BE2C (cell line): ENCODE measurements around the gene P2RX1.
A peak's percentile ranks its signal among the peaks of the same experiment; 100 is the strongest.

Experiments used
- DNase-seq: peaks from one replicate; pipeline ENCODE4 v3.0.0-alpha.2; 2020
- H3K27me3 ChIP-seq: fragments of 250-450 bp; sonication (Bioruptor Pico); 2 replicates; pipeline ENCODE4 v1.5.1; 2020; ENCODE audit warnings: mild to moderate bottlenecking
- H3K36me3 ChIP-seq: fragments of 250-450 bp; sonication (Bioruptor Pico); 2 replicates; pipeline ENCODE4 v1.5.1; 2020; ENCODE audit warnings: mild to moderate bottlenecking
- H3K4me1 ChIP-seq: fragments of 250-450 bp; sonication (Bioruptor Pico); 2 replicates; pipeline ENCODE4 v1.5.1; 2020
- H3K4me3 ChIP-seq: 2 replicates; pipeline ENCODE4 v1.5.1; 2011; ENCODE audit warnings: low read depth, low read length
- H3K9me3 ChIP-seq: fragments of 250-450 bp; sonication (Bioruptor Pico); 2 replicates; pipeline ENCODE4 v1.5.1; 2020
- TF ChIP-seq, protein P1 (sequence below): IDR thresholded peaks from 2 replicates; pipeline ENCODE4 v1.5.1; 2012; ENCODE audit warnings: mild to moderate bottlenecking, low read depth, low read length

Gene P2RX1

DNA sequence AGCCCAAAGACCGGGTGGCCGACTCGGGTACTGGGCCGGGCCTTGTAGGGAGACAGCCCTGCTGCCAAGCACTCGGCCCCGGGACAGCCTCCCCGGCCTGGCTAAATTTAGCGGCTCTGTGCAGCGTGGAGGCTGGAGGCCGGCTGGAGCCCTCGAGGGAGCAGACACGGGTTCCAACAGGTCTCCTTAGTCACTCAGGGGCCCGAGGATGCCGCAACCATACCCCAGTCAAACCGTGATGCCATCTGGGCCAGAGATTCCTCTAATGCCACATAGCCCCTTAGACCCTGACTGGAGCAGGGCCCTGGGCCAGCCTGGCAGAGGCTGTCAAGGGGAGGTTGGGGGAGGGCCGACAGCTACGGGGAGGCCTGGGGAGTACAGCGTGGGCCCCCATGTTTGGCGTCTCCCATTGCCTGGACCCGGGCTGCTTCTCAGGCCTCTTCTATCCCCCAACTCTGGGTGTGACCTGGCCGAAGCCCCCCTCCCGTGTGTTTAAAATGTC lies 2.9 kb upstream of the P2RX1 start:
- H3K27me3 ChIP-seq = no peaks in the 10 kb centered on the region
- no peak overlapping the region for H3K4me3 ChIP-seq
- no peaks in the 10 kb centered on the region for H3K36me3 ChIP-seq
- no peak for DNase-seq
- TF ChIP-seq, protein P1, sequence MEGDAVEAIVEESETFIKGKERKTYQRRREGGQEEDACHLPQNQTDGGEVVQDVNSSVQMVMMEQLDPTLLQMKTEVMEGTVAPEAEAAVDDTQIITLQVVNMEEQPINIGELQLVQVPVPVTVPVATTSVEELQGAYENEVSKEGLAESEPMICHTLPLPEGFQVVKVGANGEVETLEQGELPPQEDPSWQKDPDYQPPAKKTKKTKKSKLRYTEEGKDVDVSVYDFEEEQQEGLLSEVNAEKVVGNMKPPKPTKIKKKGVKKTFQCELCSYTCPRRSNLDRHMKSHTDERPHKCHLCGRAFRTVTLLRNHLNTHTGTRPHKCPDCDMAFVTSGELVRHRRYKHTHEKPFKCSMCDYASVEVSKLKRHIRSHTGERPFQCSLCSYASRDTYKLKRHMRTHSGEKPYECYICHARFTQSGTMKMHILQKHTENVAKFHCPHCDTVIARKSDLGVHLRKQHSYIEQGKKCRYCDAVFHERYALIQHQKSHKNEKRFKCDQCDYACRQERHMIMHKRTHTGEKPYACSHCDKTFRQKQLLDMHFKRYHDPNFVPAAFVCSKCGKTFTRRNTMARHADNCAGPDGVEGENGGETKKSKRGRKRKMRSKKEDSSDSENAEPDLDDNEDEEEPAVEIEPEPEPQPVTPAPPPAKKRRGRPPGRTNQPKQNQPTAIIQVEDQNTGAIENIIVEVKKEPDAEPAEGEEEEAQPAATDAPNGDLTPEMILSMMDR = no peak
- no peaks in the 10 kb centered on the region for H3K9me3 ChIP-seq
- no peaks in the 10 kb centered on the region for H3K4me1 ChIP-seq

DNA sequence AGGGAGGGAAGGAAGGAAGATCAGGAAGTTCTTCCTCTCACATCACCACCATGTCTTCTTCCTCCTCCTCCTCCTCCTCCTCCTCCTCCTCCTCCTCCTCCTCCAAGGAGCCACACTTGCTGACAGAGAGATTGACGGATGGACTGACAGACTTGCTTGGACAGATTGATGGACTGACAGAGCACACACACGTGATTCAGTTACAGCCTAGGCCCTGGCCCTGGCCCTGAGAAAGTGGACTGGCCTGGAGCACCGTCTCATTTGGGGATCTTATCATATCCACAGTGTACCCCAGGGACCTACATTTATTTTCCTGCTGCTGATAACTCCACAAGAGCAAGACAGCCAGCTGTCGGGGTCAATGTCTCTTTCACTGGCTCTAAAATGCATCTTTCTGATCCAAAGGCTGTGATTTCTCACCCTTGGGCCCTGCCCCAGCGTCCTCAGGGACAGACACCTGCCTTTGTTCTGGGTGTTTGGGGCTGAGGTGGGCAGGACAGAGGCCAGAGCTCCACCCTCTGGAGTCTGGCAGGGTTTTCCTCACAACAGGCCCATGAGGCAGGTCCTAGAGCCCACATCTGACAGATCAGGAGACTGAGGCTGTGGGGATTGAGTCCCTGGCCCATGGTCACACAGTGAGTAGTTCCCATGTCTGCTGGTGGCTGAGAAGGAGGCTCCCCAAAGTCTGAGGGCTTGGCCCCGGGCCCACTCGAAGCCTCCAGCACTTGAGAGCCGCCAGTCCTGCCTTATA lies 2.3 kb upstream of the P2RX1 start:
- no peaks in the 10 kb centered on the region for H3K9me3 ChIP-seq
- peak; percentile 32 for DNase-seq
- no peaks in the 10 kb centered on the region for H3K36me3 ChIP-seq
- no peak overlapping the region for H3K4me3 ChIP-seq
- TF ChIP-seq, protein P1 = no peak
- H3K27me3 ChIP-seq = no peaks in the 10 kb centered on the region
- peaks cover 2% of the 10 kb centered on the region; the same call in 1 of the 2 replicates for H3K4me1 ChIP-seq

DNA sequence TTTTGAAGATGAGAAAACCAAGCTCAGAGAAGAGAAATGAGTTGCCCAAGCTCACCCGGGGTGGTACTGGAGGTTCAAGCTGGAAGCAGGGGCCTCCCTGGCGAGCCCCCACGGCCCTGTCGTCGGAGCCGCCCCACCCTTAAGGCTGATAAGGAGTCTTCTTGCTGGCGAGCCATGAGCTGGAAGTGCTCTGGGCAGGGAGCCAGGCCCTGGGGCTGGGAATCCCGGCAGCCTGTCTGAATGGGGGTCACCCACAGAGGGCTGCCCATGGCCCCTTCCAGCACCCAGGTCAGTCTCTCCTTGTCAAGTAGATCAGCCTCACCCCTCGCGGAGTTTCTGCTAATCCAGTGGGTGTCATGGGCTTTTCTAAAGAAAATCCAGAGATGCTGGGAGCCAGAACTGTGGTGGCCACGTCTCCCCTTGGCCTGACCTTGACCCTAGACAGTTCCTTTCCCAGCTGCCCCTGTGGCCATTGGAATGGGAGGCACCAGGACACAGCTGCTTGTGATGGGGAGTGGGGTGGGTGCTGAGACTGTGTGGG lies 1.2 kb upstream of the P2RX1 start:
- Histone ChIP-seq H3K27me3 (no peaks in the 10 kb centered on the region), H3K4me1 (peaks cover 2% of the 10 kb centered on the region; the same call in 1 of the 2 replicates), H3K36me3 (no peaks in the 10 kb centered on the region), H3K9me3 (no peaks in the 10 kb centered on the region), H3K4me3 (no peak overlapping the region)
- peak; percentile 65 for DNase-seq
- TF ChIP-seq, protein P1 = no peak

DNA sequence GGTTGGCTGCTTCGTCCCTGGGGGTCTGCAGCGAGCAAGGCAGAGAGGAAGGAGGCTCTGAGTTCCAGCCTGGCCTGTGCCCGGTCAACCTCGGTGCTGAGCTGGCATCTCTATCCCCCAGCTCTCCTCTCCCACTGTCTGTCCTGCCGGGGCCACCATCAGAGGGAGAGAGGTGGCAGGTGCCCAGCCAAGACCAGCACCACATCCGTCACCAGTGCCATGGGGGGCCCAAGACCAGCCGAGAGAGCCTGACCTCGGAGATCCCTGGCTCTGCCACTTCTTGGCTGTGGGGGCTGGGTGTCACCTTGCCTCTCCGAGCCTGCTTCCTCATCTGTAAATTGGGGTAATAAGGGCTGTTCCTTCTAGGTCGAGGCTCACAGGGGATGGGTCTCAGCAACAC lies 560 bp upstream of the P2RX1 start:
- Histone ChIP-seq H3K4me3 (no peak overlapping the region), H3K9me3 (no peaks in the 10 kb centered on the region), H3K4me1 (peaks cover 2% of the 10 kb centered on the region; the same call in 1 of the 2 replicates), H3K27me3 (no peaks in the 10 kb centered on the region), H3K36me3 (no peaks in the 10 kb centered on the region)
- no peak for DNase-seq
- TF ChIP-seq, protein P1 = no peak

DNA sequence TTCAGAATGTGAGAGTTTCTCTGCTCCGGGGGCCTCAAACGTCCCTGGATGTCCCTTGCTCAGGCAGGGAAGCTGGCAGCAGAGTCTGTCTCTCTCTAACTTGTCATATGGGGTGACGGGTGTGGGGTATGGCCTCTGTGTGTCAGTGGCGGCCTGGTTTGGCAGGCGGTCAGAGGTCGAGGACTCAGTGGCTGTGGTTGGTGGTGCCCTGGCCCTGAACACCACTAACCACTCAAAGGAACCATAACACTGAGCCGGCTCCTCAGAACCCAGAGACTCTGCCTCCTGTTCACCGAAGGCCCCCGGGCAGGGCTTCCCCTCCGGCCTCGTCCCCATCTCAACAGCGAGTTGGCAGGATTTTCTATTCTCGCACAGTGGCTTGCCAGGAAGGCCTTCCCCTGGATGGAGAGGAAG lies 677 bp downstream of the P2RX1 start:
- Histone ChIP-seq H3K9me3 (no peaks in the 10 kb centered on the region), H3K4me3 (no peak overlapping the region), H3K4me1 (peaks cover 2% of the 10 kb centered on the region; the same call in 1 of the 2 replicates), H3K36me3 (no peaks in the 10 kb centered on the region), H3K27me3 (no peaks in the 10 kb centered on the region)
- DNase-seq = no peak
- TF ChIP-seq, protein P1 = no peak

DNA sequence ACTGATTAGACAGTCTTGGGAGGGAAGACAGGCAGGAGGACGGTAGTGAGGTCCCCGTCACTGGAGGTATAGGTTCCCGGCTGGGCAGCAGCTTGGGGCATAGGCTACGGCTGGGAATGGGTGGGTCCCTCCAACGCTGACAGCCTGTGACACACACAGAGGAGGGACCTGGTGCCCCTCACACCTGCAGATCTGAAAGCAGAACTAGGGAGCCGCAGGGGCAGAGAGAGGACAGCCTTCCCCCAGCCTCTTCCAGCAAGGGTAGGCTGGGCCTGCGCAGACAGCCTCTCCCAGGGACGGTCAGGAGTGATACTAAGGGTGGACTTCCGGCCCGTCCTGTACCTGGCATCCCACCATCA lies 2.0 kb downstream of the P2RX1 start:
- no peak for DNase-seq
- H3K9me3 ChIP-seq = no peaks in the 10 kb centered on the region
- no peaks in the 10 kb centered on the region for H3K27me3 ChIP-seq
- H3K36me3 ChIP-seq = no peaks in the 10 kb centered on the region
- no peak overlapping the region for H3K4me3 ChIP-seq
- peaks cover 2% of the 10 kb centered on the region; the same call in 1 of the 2 replicates for H3K4me1 ChIP-seq
- TF ChIP-seq, protein P1 = no peak
